CD4-positive, alpha-beta memory T cell (primary cell): ENCODE results near the gene SARM1. TPM values are rescaled to one million over a fixed set of nuclear protein-coding genes. Genes with fewer than 3 reads are reported as not detected.

Experiments used
- CTCF ChIA-PET: fragments of 350-600 bp; sonication (Branson Sonifier 250); formaldehyde crosslinking; loops from one replicate; lab custom pipeline; 2021; ENCODE audit warnings: inconsistent platforms; ENCODE audit not compliant: partially characterized antibody; lab: Charles Lee
- POLR2A ChIA-PET: fragments of 350-600 bp; sonication (Branson Sonifier 250); formaldehyde crosslinking; loops from one replicate; lab custom pipeline; 2021; ENCODE audit not compliant: partially characterized antibody; lab: Charles Lee
- DNase-seq, 5 donors: peaks; one replicate each; pipeline versions ENCODE4 v3.0.0 to v3.0.0-alpha.2; 2020 to 2022; ENCODE audit warnings: mixed read lengths in 1 of 5
- H3K27ac ChIP-seq: one replicate; pipeline ENCODE4 v1.7.0; 2013; ENCODE audit warnings: low read depth, low read length
- H3K27me3 ChIP-seq: 2 replicates; pipeline ENCODE4 v1.7.0; 2013; ENCODE audit warnings: mild to moderate bottlenecking, low read length, moderate library complexity; ENCODE audit not compliant: insufficient read depth
- H3K36me3 ChIP-seq: 2 replicates; pipeline ENCODE4 v1.7.0; 2013; ENCODE audit warnings: mild to moderate bottlenecking, low read length, moderate library complexity; ENCODE audit not compliant: insufficient read depth
- H3K4me1 ChIP-seq: 2 replicates; pipeline ENCODE4 v1.7.0; 2013; ENCODE audit warnings: mild to moderate bottlenecking, low read length, moderate library complexity; ENCODE audit not compliant: insufficient read depth
- H3K4me3 ChIP-seq, 2 donors: one replicate each; pipeline ENCODE4 v1.7.0; 2013; ENCODE audit warnings: low read length in 2 of 2, mild to moderate bottlenecking in 1 of 2
- H3K9me3 ChIP-seq, 2 donors: one replicate each; pipeline ENCODE4 v1.7.0; 2013; ENCODE audit warnings: low read length in 2 of 2, control low read depth in 1 of 2; ENCODE audit not compliant: control insufficient read depth in 1 of 2
- H3K27ac Mint-ChIP-seq, 7 donors: one replicate each; pipeline ENCODE4 v1.8.0; 2020 to 2021; ENCODE audit warnings: mixed read lengths in 7 of 7, mild to moderate bottlenecking in 6 of 7, inconsistent platforms in 3 of 7, moderate library complexity in 3 of 7
- H3K27me3 Mint-ChIP-seq, 2 donors: one replicate each; pipeline ENCODE4 v1.8.0; 2020 to 2021; ENCODE audit warnings: mixed read lengths in 2 of 2
- H3K36me3 Mint-ChIP-seq, 2 donors: one replicate each; pipeline ENCODE4 v1.8.0; 2020 to 2021; ENCODE audit warnings: mixed read lengths in 2 of 2, inconsistent platforms in 1 of 2, mild to moderate bottlenecking in 1 of 2
- H3K4me1 Mint-ChIP-seq, 4 donors: one replicate each; pipeline ENCODE4 v1.8.0; 2020 to 2021; ENCODE audit warnings: mixed read lengths in 4 of 4, mild to moderate bottlenecking in 1 of 4
- H3K4me3 Mint-ChIP-seq, 8 donors: one replicate each; pipeline ENCODE4 v1.8.0; 2020 to 2021; ENCODE audit warnings: mixed read lengths in 8 of 8, mild to moderate bottlenecking in 7 of 8, moderate library complexity in 6 of 8, inconsistent platforms in 3 of 8
- H3K9me3 Mint-ChIP-seq, 8 donors: one replicate each; pipeline ENCODE4 v1.8.0; 2020 to 2021; ENCODE audit warnings: mixed read lengths in 8 of 8, mild to moderate bottlenecking in 5 of 8, inconsistent platforms in 3 of 8, moderate library complexity in 1 of 8
- intact Hi-C: fragments of 100-400 bp; cut with micrococcal nuclease; formaldehyde crosslinking; loops from one replicate; pipeline ENCODE4 v1.15.1; 2023
- polyA plus RNA-seq, 2 donors: library from polyadenylated mRNA; unstranded; fragments of 300-500 nt; fragmentation: Illumina TruSeq; gene quantifications; one replicate each; pipeline ENCODE4 v1.2.3, GENCODE V29; 2021
- total RNA-seq, 2 experiments: library from RNA; stranded (reverse); gene quantifications; one replicate each; pipeline ENCODE4 v1.2.3, GENCODE V29; 2021

Gene SARM1
- total and polyA plus RNA-seq, 4 experiments from 2014 or later = 7.3 to 40.3 (median 23.6) TPM

DNA sequence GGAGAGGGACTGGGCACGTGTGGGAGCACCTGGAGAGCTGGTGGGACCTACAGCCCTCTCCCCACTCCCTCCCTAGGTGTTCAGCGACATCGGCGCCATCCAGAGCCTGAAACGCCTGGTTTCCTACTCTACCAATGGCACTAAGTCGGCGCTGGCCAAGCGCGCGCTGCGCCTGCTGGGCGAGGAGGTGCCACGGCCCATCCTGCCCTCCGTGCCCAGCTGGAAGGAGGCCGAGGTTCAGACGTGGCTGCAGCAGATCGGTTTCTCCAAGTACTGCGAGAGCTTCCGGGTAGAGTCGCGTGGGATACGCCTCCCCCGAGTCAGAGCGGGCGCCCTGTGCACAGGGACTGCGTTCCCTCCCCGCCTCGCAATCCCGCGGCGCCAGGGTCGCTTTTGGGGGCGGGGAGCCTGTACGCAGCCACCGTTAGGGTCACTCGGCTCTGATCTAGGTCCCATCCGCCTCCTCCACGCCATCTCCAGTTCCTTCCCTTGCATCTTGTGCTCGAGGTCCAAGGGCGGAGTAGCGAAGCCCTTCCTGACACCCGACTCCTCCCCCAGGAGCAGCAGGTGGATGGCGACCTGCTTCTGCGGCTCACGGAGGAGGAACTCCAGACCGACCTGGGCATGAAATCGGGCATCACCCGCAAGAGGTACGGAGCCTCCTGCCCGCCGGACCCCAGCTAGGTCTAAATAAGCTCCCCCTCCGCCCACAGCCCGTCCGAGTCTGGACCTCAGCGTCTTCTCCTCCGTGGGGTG lies 13.0 kb downstream of the SARM1 start:
- ChIA-PET POLR2A (interaction anchor here (0.8 to 5.8 kb wide), 12 partner anchors 12 to 576 kb away, joined by 3 to 58 read pairs (median 4); partner anchors contain the start of genes BLTP2, IFT20, POLDIP2 and SARM1), CTCF (interaction anchor here (1.1 to 2.1 kb wide), 4 partner anchors 14 to 133 kb away, joined by 3 to 7 read pairs (median 5); partner anchors contain the start of genes SARM1 and VTN)
- peak overlapping the region; percentile 59 to 94 (median 90) for H3K27ac Mint-ChIP-seq
- peaks cover 0 to 2% of the 10 kb centered on the region in 2 donors for H3K27me3 Mint-ChIP-seq
- Histone ChIP-seq H3K9me3 (no peaks in the 10 kb centered on the region), H3K36me3 (peaks cover 10% of the 10 kb centered on the region), H3K4me3 (peak overlapping the region; percentile 86 to 91), H3K4me1 (peaks cover 22% of the 10 kb centered on the region), H3K27ac (peak overlapping the region; percentile 50), H3K27me3 (no peaks in the 10 kb centered on the region)
- DNase-seq = peak; percentile 50 to 71 (median 58)
- no peaks in the 10 kb centered on the region for H3K9me3 Mint-ChIP-seq
- H3K4me1 Mint-ChIP-seq = peaks cover 15 to 32% (median 29%) of the 10 kb centered on the region in 4 donors
- peak overlapping the region; percentile 92 to 97 (median 95) for H3K4me3 Mint-ChIP-seq
- peaks cover 8 to 19% of the 10 kb centered on the region in 2 donors for H3K36me3 Mint-ChIP-seq
- intact Hi-C loops = loop anchor here (1.0 kb wide), 2 partner anchors 13 to 27 kb away; partner anchors contain the start of genes POLDIP2 and SARM1

DNA sequence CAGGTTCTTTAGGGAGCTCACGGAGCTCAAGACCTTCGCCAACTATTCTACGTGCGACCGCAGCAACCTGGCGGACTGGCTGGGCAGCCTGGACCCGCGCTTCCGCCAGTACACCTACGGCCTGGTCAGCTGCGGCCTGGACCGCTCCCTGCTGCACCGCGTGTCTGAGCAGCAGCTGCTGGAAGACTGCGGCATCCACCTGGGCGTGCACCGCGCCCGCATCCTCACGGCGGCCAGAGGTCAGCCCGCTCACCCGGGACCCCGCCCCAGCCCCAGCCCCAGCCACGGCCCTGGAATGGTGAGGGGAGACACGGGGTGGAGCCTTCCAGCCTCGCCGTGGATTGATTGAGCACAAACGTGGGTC lies 13.5 kb downstream of the SARM1 start:
- Histone ChIP-seq H3K27me3 (no peaks in the 10 kb centered on the region), H3K9me3 (no peaks in the 10 kb centered on the region), H3K4me3 (peak overlapping the region; percentile 86 to 91), H3K36me3 (peaks cover 16% of the 10 kb centered on the region), H3K4me1 (peaks cover 22% of the 10 kb centered on the region), H3K27ac (peak overlapping the region; percentile 50)
- intact Hi-C loops = no loop called here
- Mint-ChIP-seq H3K27ac (peak overlapping the region; percentile 59 to 94 (median 90)), H3K36me3 (peaks cover 11 to 24% of the 10 kb centered on the region in 2 donors), H3K27me3 (peaks cover 0 to 2% of the 10 kb centered on the region in 2 donors), H3K4me1 (peaks cover 15 to 33% (median 29%) of the 10 kb centered on the region in 4 donors), H3K9me3 (no peaks in the 10 kb centered on the region), H3K4me3 (peak overlapping the region; percentile 92 to 97 (median 95))
- ChIA-PET POLR2A (interaction anchor here (0.8 to 5.8 kb wide), 9 partner anchors 13 to 577 kb away, joined by 3 to 58 read pairs (median 7); partner anchors contain the start of genes BLTP2, IFT20, POLDIP2 and SARM1), CTCF (interaction anchor here (1.1 to 2.1 kb wide), 5 partner anchors 14 to 133 kb away, joined by 3 to 7 read pairs (median 4); partner anchors contain the start of genes SARM1 and VTN)
- DNase-seq = no peak

DNA sequence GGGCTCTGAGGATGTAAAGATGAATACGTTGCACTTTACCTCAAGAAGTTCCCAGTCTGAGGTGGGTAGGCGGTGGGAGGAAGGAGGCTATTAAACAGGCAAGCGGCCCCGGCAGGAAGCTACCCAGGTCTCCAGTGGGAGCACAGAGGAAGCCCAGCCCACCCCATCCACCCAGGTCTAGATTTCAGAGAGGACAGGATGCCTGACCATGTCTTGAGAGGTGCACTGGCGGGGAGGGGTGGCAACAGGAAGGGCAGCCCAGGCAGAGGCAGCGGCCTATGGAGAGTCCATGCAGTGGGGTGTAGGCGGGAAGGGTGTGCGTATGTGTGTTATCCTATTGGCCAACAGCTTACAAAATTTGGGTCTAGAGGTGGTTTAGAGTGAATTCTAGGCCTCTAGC lies 13.9 kb downstream of the SARM1 start:
- H3K9me3 ChIP-seq = no peaks in the 10 kb centered on the region
- peak overlapping the region; percentile 50 for H3K27ac ChIP-seq
- Mint-ChIP-seq H3K9me3 (no peaks in the 10 kb centered on the region), H3K4me1 (peaks cover 15 to 35% (median 27%) of the 10 kb centered on the region in 4 donors), H3K36me3 (peaks cover 15 to 28% of the 10 kb centered on the region in 2 donors), H3K27me3 (peaks cover 0 to 2% of the 10 kb centered on the region in 2 donors), H3K4me3 (peak overlapping the region; percentile 92 to 97 (median 95)), H3K27ac (peak overlapping the region in 5 of 7 donors; percentile 52 to 76 (median 68))
- intact Hi-C loops = no loop called here
- H3K4me3 ChIP-seq = peak overlapping the region; percentile 17 to 91
- peaks cover 22% of the 10 kb centered on the region for H3K4me1 ChIP-seq
- H3K36me3 ChIP-seq = peaks cover 19% of the 10 kb centered on the region
- ChIA-PET POLR2A (interaction anchor here (1.6 to 5.8 kb wide), 5 partner anchors 13 to 50 kb away, joined by 4 to 58 read pairs (median 20); partner anchors contain the start of genes IFT20, POLDIP2, SARM1 and SLC46A1), CTCF (interaction anchor here (1.3 to 2.1 kb wide), 3 partner anchors 29 to 134 kb away, joined by 3 to 7 read pairs (median 3); no protein-coding TSS in a partner anchor)
- DNase-seq = no peak
- H3K27me3 ChIP-seq = no peaks in the 10 kb centered on the region

DNA sequence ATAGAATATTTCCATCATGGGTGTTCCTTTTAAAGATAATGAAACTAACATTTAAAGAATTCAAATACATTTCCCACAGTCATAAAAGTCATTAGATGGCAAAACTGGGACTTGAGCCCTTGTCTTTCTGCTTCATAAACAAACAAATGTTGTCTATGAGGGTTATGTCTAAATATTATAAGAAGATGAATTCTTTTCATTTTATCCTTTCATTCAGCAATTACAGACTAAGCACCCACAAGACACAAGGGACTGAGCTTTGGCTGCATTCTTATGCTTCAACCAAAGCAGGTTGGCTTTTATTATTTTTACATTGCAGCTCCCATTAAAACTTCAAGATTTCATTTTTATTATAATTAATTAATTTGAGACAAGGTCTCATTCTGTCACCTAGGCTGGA lies 14.9 kb downstream of the SARM1 start:
- no peak overlapping the region for H3K4me3 ChIP-seq
- H3K27me3 Mint-ChIP-seq = peaks cover 0 to 2% of the 10 kb centered on the region in 2 donors
- no peaks in the 10 kb centered on the region for H3K27me3 ChIP-seq
- ChIA-PET POLR2A (interaction anchor here (1.3 to 5.8 kb wide), 2 partner anchors 16 to 30 kb away, joined by 3 to 58 read pairs; partner anchors contain the start of gene POLDIP2), CTCF (interaction anchor here (1.5 kb wide), 1 partner anchor 28 kb away, joined by 3 read pairs; no protein-coding TSS in a partner anchor)
- H3K9me3 Mint-ChIP-seq = no peaks in the 10 kb centered on the region
- H3K9me3 ChIP-seq = no peaks in the 10 kb centered on the region
- no peak overlapping the region for H3K27ac ChIP-seq
- intact Hi-C loops = no loop called here
- peaks cover 24% of the 10 kb centered on the region for H3K36me3 ChIP-seq
- H3K4me1 Mint-ChIP-seq = peaks cover 15 to 35% (median 27%) of the 10 kb centered on the region in 4 donors
- DNase-seq = no peak
- peaks cover 22% of the 10 kb centered on the region for H3K4me1 ChIP-seq
- H3K27ac Mint-ChIP-seq = peak overlapping the region in 1 of 7 donors; percentile 29
- peaks cover 25 to 38% of the 10 kb centered on the region in 2 donors for H3K36me3 Mint-ChIP-seq
- peak overlapping the region in 5 of 8 donors; percentile 52 to 94 (median 92) for H3K4me3 Mint-ChIP-seq

DNA sequence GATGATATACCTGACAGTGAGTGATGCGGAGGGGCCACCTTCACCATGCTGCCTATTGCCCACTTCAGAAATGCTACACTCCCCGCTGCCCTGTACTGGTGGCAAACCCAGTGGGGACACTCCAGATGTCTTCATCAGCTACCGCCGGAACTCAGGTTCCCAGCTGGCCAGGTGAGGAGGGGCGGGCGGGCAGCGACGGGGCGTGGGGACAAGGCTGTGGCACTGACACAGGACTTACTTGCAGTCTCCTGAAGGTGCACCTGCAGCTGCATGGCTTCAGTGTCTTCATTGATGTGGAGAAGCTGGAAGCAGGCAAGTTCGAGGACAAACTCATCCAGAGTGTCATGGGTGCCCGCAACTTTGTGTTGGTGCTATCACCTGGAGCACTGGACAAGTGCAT lies 16.6 kb downstream of the SARM1 start:
- ChIA-PET POLR2A (no interaction called here), CTCF (no interaction called here)
- Histone ChIP-seq H3K27me3 (no peaks in the 10 kb centered on the region), H3K36me3 (peaks cover 33% of the 10 kb centered on the region), H3K4me1 (peaks cover 19% of the 10 kb centered on the region), H3K9me3 (no peaks in the 10 kb centered on the region), H3K27ac (no peak overlapping the region), H3K4me3 (no peak overlapping the region)
- Mint-ChIP-seq H3K9me3 (no peaks in the 10 kb centered on the region), H3K4me3 (no peak overlapping the region), H3K27me3 (no peaks in the 10 kb centered on the region), H3K27ac (no peak overlapping the region), H3K4me1 (peaks cover 11 to 30% (median 20%) of the 10 kb centered on the region in 4 donors), H3K36me3 (peaks cover 28 to 46% of the 10 kb centered on the region in 2 donors)
- intact Hi-C loops = no loop called here
- no peak for DNase-seq

DNA sequence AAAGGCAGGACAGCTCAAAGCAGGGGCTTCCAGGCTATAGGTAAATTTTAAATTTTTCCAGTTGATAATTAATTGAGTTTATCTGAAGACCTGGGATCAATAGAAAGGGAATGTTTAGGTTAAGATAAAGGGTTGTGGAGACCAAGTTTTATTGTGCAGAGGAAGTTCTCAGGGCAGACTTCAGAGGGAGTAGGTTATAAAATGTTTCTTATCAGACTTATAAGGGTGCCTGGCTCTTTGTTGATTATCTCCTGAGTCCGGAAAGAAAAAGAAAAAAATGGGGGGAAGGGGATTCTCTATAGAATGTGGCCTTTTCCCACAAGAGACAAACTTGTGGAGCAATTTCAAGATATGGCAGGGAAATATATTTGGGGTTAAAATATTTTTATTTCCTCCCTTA lies 18.6 kb downstream of the SARM1 start:
- Mint-ChIP-seq H3K27me3 (no peaks in the 10 kb centered on the region), H3K4me3 (no peak overlapping the region), H3K27ac (no peak overlapping the region), H3K9me3 (no peaks in the 10 kb centered on the region), H3K4me1 (peaks cover 4 to 20% (median 8%) of the 10 kb centered on the region in 4 donors), H3K36me3 (peaks cover 37 to 51% of the 10 kb centered on the region in 2 donors)
- H3K27me3 ChIP-seq = no peaks in the 10 kb centered on the region
- no peaks in the 10 kb centered on the region for H3K9me3 ChIP-seq
- H3K36me3 ChIP-seq = peaks cover 34% of the 10 kb centered on the region
- peaks cover 10% of the 10 kb centered on the region for H3K4me1 ChIP-seq
- ChIA-PET POLR2A (no interaction called here), CTCF (no interaction called here)
- H3K27ac ChIP-seq = no peak overlapping the region
- no peak overlapping the region for H3K4me3 ChIP-seq
- intact Hi-C loops = no loop called here
- DNase-seq = no peak
